A549 (cell line): ENCODE measurements around the gene SZT2. TPM values are rescaled to one million over a fixed set of nuclear protein-coding genes. Genes with fewer than 3 reads are reported as not detected.

Experiments used
- ATAC-seq, 2 experiments: fragments of 200-7000 bp in 1 of 2; fragments of >200 bp in 1 of 2; cut with Nextera tagmentation in 1 of 2; cut with Tn5 transposase in 1 of 2; 3 replicates each; pipeline versions ENCODE4 v1.8.0 to v1.9.1; 2018 to 2020; ENCODE audit warnings: mild to moderate bottlenecking in 1 of 2, moderate library complexity in 1 of 2
- CTCF ChIA-PET: fragments of 300-600 bp; sonication (Branson Sonifier 250); formaldehyde crosslinking; extraction: SDS; loops from one replicate; lab custom pipeline; 2021; ENCODE audit warnings: antibody characterized with exemption, inconsistent platforms; lab: Yijun Ruan, JAX
- POLR2A ChIA-PET: fragments of 350-600 bp; formaldehyde crosslinking; extraction: SDS; loops from one replicate; lab custom pipeline; 2021; ENCODE audit warnings: antibody characterized with exemption, inconsistent platforms; lab: Yijun Ruan, JAX
- DNase-seq, 2 experiments: peaks; one replicate each; pipeline versions ENCODE4 v3.0.0 to v3.0.0-alpha.2; 2011 to 2016; ENCODE audit warnings: low read depth in 1 of 2, low spot score in 1 of 2
- FAIRE-seq: peaks from 2 replicates; lab custom pipeline; 2011; peaks lifted over from hg19 to GRCh38; lab: Jason Lieb, UNC
- H3K27ac ChIP-seq, 2 experiments: fragments of >200 bp; sonication (Bioruptor Twin); formaldehyde crosslinking; 3 replicates each; pipeline ENCODE4 v1.5.1; 2016 to 2017
- H3K4me1 ChIP-seq: fragments of >200 bp; sonication (Bioruptor Twin); formaldehyde crosslinking; 3 replicates; pipeline ENCODE4 v1.6.1; 2016
- H3K4me2 ChIP-seq: fragments of >200 bp; sonication (Bioruptor Twin); formaldehyde crosslinking; 3 replicates; pipeline ENCODE4 v1.6.1; 2016
- H3K4me3 ChIP-seq: fragments of >200 bp; sonication (Bioruptor Twin); formaldehyde crosslinking; 3 replicates; pipeline ENCODE4 v1.5.1; 2016
- H3K9me3 ChIP-seq: fragments of >200 bp; sonication (Bioruptor Twin); formaldehyde crosslinking; 3 replicates; pipeline ENCODE4 v1.6.1; 2016
- CBX8 ChIP-seq: fragments of 200-600 bp; sonication (generic); IDR thresholded peaks from 2 replicates; pipeline ENCODE4 v1.6.1; 2016
- CHD4 ChIP-seq: fragments of 200-600 bp; sonication (generic); IDR thresholded peaks from 2 replicates; pipeline ENCODE4 v1.6.1; 2016; ENCODE audit warnings: antibody characterized with exemption, mild to moderate bottlenecking, borderline replicate concordance
- EP300 ChIP-seq, 2 experiments: fragments of >200 bp; sonication (Bioruptor Twin); formaldehyde crosslinking; IDR thresholded peaks; 2 replicates in 1 of 2; 3 replicates in 1 of 2; pipeline ENCODE4 v1.6.1; 2016 to 2017
- ESRRA ChIP-seq: fragments of 150-350 bp; IDR thresholded peaks from 2 replicates; pipeline ENCODE4 v1.6.1; 2014; ENCODE audit warnings: mild to moderate bottlenecking, low read length, borderline replicate concordance
- FOXS1 ChIP-seq: fragments of 250-450 bp; sonication (Bioruptor Pico); IDR thresholded peaks from 2 replicates; pipeline ENCODE4 v1.5.0; 2020; ENCODE audit warnings: mild to moderate bottlenecking, moderate library complexity
- HES2 ChIP-seq: fragments of >200 bp; sonication (Bioruptor Twin); formaldehyde crosslinking; IDR thresholded peaks from 2 replicates; pipeline ENCODE4 v1.6.1; 2016
- HEYL ChIP-seq: fragments of 250-450 bp; sonication (Bioruptor Pico); IDR thresholded peaks from 2 replicates; pipeline ENCODE4 v1.8.0; 2021; ENCODE audit warnings: mild to moderate bottlenecking, moderate library complexity
- HOXB13 ChIP-seq: fragments of 250-450 bp; sonication (Bioruptor Pico); IDR thresholded peaks from 2 replicates; pipeline ENCODE4 v1.5.0; 2020; ENCODE audit warnings: low read depth, mild to moderate bottlenecking, moderate library complexity
- JUN ChIP-seq, 2 experiments: fragments of >200 bp; sonication (Bioruptor Twin); formaldehyde crosslinking; IDR thresholded peaks; 2 replicates in 1 of 2; 3 replicates in 1 of 2; pipeline ENCODE4 v1.6.1; 2016 to 2017
- MAX ChIP-seq: IDR thresholded peaks from 2 replicates; pipeline ENCODE4 v1.6.1; 2012
- PHF8 ChIP-seq: fragments of 200-600 bp; sonication (generic); IDR thresholded peaks from 2 replicates; pipeline ENCODE4 v1.6.1; 2016; ENCODE audit warnings: low read depth, mild to moderate bottlenecking, antibody characterized with exemption, moderate library complexity, borderline replicate concordance
- POLR2A ChIP-seq: IDR thresholded peaks from 2 replicates; pipeline ENCODE4 v1.6.1; 2012; ENCODE audit warnings: mild to moderate bottlenecking, low read length
- POLR2AphosphoS2 ChIP-seq: conservative IDR thresholded peaks from 2 replicates; pipeline ENCODE4 v1.6.1; 2012; ENCODE audit warnings: low read length, improper control_type of control experiment, inconsistent platforms
- RAD21 ChIP-seq, 2 experiments: fragments of >200 bp in 1 of 2; sonication (Bioruptor Twin) in 1 of 2; formaldehyde crosslinking in 1 of 2; IDR thresholded peaks in 1 of 2; conservative IDR thresholded peaks in 1 of 2; 2 replicates in 1 of 2; 3 replicates in 1 of 2; pipeline ENCODE4 v1.6.1; 2012 to 2018; ENCODE audit warnings: inconsistent platforms in 1 of 2
- RARB ChIP-seq: fragments of 250-450 bp; sonication (Bioruptor Pico); IDR thresholded peaks from 2 replicates; pipeline ENCODE4 v1.8.0; 2021; ENCODE audit warnings: mild to moderate bottlenecking, moderate library complexity
- RCOR1 ChIP-seq: fragments of 150-350 bp; IDR thresholded peaks from 2 replicates; pipeline ENCODE4 v1.6.1; 2014; ENCODE audit warnings: antibody characterized with exemption, low read length, low read depth
- RFX5 ChIP-seq: fragments of 450-650 bp; IDR thresholded peaks from 2 replicates; pipeline ENCODE4 v1.7.1; 2014; ENCODE audit warnings: antibody characterized with exemption, mild to moderate bottlenecking, moderate library complexity
- RNF2 ChIP-seq: fragments of 200-600 bp; sonication (generic); IDR thresholded peaks from 2 replicates; pipeline ENCODE4 v1.6.1; 2016; ENCODE audit warnings: low read depth, mild to moderate bottlenecking, antibody characterized with exemption, moderate library complexity, borderline replicate concordance
- SMC3 ChIP-seq: fragments of >200 bp; sonication (Bioruptor Twin); formaldehyde crosslinking; IDR thresholded peaks from 3 replicates; pipeline ENCODE4 v1.6.1; 2018; ENCODE audit warnings: inconsistent platforms
- SREBF2 ChIP-seq: fragments of 450-650 bp; IDR thresholded peaks from 2 replicates; pipeline ENCODE4 v1.6.1; 2014; ENCODE audit warnings: mild to moderate bottlenecking, moderate library complexity
- TFCP2L1 ChIP-seq: fragments of 250-450 bp; sonication (Bioruptor Pico); IDR thresholded peaks from 2 replicates; pipeline ENCODE4 v1.5.0; 2021; ENCODE audit warnings: mild to moderate bottlenecking
- USF2 ChIP-seq: fragments of 450-650 bp; IDR thresholded peaks from 2 replicates; pipeline ENCODE4 v1.6.1; 2014; ENCODE audit warnings: antibody characterized with exemption
- ZC3H11A ChIP-seq: fragments of 450-650 bp; IDR thresholded peaks from 2 replicates; pipeline ENCODE4 v1.6.1; 2014; ENCODE audit warnings: antibody characterized with exemption, mild to moderate bottlenecking
- ZNF302 ChIP-seq: fragments of 250-450 bp; sonication (Bioruptor Pico); IDR thresholded peaks from 2 replicates; pipeline ENCODE4 v1.9.0; 2021; ENCODE audit warnings: inconsistent platforms, mild to moderate bottlenecking, moderate library complexity
- WGBS: methylation state at CpG from one replicate; pipeline ENCODE4 v1.1.6; 2017; ENCODE audit errors: missing lambda C conversion rate; 5-methylcytosine and 5-hydroxymethylcytosine counted together
- polyA plus RNA-seq, 4 experiments: library from polyadenylated mRNA; depleted of rRNA in 3 of 4; stranded (reverse); fragments of >200 nt; fragmentation: RNase III in 1 of 4; extraction: RNeasy Plus Mini Kit Qiagen cat#74134 plus additional on column Dnase treatment in 1 of 4; gene quantifications; 2 replicates in 3 of 4; 3 replicates in 1 of 4; pipeline ENCODE4 v1.2.3, GENCODE V29; 2011 to 2017

The SZT2 gene
- polyA plus RNA-seq, 2 of the 4 experiments (the other 2 are of a cell fraction): 6.1 to 6.5 TPM

GRCh38 chr1:43422995-43423671, 33.4 kb downstream of the SZT2 start:
- 98% methylated on average over 15 of the region's 16 CpGs for WGBS
- H3K4me3 ChIP-seq: no peak overlapping the region
- no peak for DNase-seq
- no peaks in the 10 kb centered on the region for H3K9me3 ChIP-seq
- CTCF ChIA-PET: no interaction called here
- H3K4me1 ChIP-seq: peaks cover 7% of the 10 kb centered on the region; the same call in 1 of the 3 replicates
- POLR2A ChIA-PET: no interaction called here
- no peak overlapping the region for H3K4me2 ChIP-seq
- TF ChIP-seq RARB (CRISPR knock-in tag) (no peak), TFCP2L1 (CRISPR knock-in tag) (no peak), HOXB13 (CRISPR knock-in tag) (no peak), ZC3H11A (no peak), ESRRA (no peak), USF2 (no peak), ZNF302 (CRISPR knock-in tag) (no peak), RFX5 (no peak), HEYL (CRISPR knock-in tag) (no peak), RAD21 (conservative IDR thresholded peaks at IDR 0.05 in 1 of 2, IDR thresholded peaks at IDR 0.05 in 1 of 2) (no peak), SMC3 (no peak), MAX (no peak), POLR2AphosphoS2 (no peak)
- no peak for ATAC-seq
- H3K27ac ChIP-seq: no peak overlapping the region
- FAIRE-seq: no peak

GRCh38 chr1:43423672-43424550, 34.2 kb downstream of the SZT2 start:
- H3K27ac ChIP-seq: no peak overlapping the region
- peak in 1 of 2 experiments; percentile 28 for DNase-seq
- no peak overlapping the region for H3K4me2 ChIP-seq

GRCh38 chr1:43425045-43425444, 35.3 kb downstream of the SZT2 start:
- DNase-seq (no peak), ATAC-seq (no peak), FAIRE-seq (no peak)
- WGBS: 79% methylated on average over 4 of the region's 4 CpGs
- no peak overlapping the region for H3K27ac ChIP-seq
- H3K4me1 ChIP-seq: peaks cover 7% of the 10 kb centered on the region; the same call in 1 of the 3 replicates
- H3K9me3 ChIP-seq: no peaks in the 10 kb centered on the region
- TF ChIP-seq EP300 (IDR thresholded peaks at IDR 0.05): no peak
- H3K4me2 ChIP-seq: no peak overlapping the region
- POLR2A ChIA-PET: no interaction called here
- H3K4me3 ChIP-seq: no peak overlapping the region
- CTCF ChIA-PET: interaction anchor here (0.8 to 1.4 kb wide), 2 partner anchors 10 to 194 kb away, joined by 3 read pairs; no protein-coding TSS in a partner anchor

More at GRCh38 chr1:43423672-43424550, 34.2 kb downstream of the SZT2 start:
- ATAC-seq (peak in 1 of 2 experiments; percentile 35; a peak in 2 of 6 replicates), FAIRE-seq (no peak)
- ChIA-PET POLR2A (no interaction called here), CTCF (interaction anchor here (1.4 kb wide), 1 partner anchor 193 kb away, joined by 3 read pairs; no protein-coding TSS in a partner anchor)
- no peak for TF ChIP-seq RNF2
- no peak for TF ChIP-seq JUN (IDR thresholded peaks at IDR 0.05)
- TF ChIP-seq ZC3H11A: no peak
- no peak for TF ChIP-seq RCOR1
- no peak for TF ChIP-seq HOXB13 (CRISPR knock-in tag)
- TF ChIP-seq SREBF2: no peak
- no peak for TF ChIP-seq HES2
- TF ChIP-seq PHF8: no peak
- no peak for TF ChIP-seq CHD4
- TF ChIP-seq CBX8: no peak
- TF ChIP-seq FOXS1 (CRISPR knock-in tag): no peak
- TF ChIP-seq POLR2A: no peak
- TF ChIP-seq MAX: no peak
- Histone ChIP-seq H3K4me3 (no peak overlapping the region), H3K4me1 (peaks cover 7% of the 10 kb centered on the region; the same call in 1 of the 3 replicates), H3K9me3 (no peaks in the 10 kb centered on the region)
- WGBS: 86% methylated on average over 23 of the region's 23 CpGs
